DND-41 (cell line): ENCODE results near the gene NMRAL1.

Experiments
- ATAC-seq: fragments of 200-7000 bp; cut with Tn5 transposase; 3 replicates; pipeline ENCODE4 v1.9.1; 2021; ENCODE audit warnings: low read depth; ENCODE audit not compliant: insufficient read depth
- DNase-seq: peaks from one replicate; pipeline ENCODE4 v3.0.0-alpha.2; 2020
- H2AFZ ChIP-seq: 2 replicates; pipeline ENCODE4 v1.6.0; 2012; ENCODE audit warnings: low read depth, low read length
- H3K27ac ChIP-seq: 2 replicates; pipeline ENCODE4 v1.5.1; 2012; ENCODE audit warnings: low read length, inconsistent platforms
- H3K27me3 ChIP-seq: fragments of 200-600 bp; sonication (generic); 2 replicates; pipeline ENCODE4 v1.6.0; 2012; ENCODE audit warnings: low read length, mild to moderate bottlenecking, inconsistent platforms; ENCODE audit not compliant: insufficient read depth, poor library complexity
- H3K36me3 ChIP-seq: 2 replicates; pipeline ENCODE4 v1.5.1; 2012; ENCODE audit warnings: low read length, inconsistent platforms; ENCODE audit not compliant: insufficient read depth
- H3K4me1 ChIP-seq: 2 replicates; pipeline ENCODE4 v1.5.1; 2012; ENCODE audit warnings: mild to moderate bottlenecking, low read length; ENCODE audit not compliant: insufficient read depth
- H3K4me2 ChIP-seq: 2 replicates; pipeline ENCODE4 v1.6.0; 2012; ENCODE audit warnings: mild to moderate bottlenecking, moderate library complexity, low read length, inconsistent platforms; ENCODE audit not compliant: insufficient read depth
- H3K4me3 ChIP-seq, 2 experiments: fragments of 200-600 bp in 1 of 2; shearing (Covaris generic) in 1 of 2; 2 replicates each; pipeline ENCODE4 v1.5.1; 2012 to 2016; ENCODE audit warnings: inconsistent platforms in 2 of 2, low read length in 2 of 2, mild to moderate bottlenecking in 2 of 2, low read depth in 1 of 2, moderate library complexity in 1 of 2
- H3K79me2 ChIP-seq: 2 replicates; pipeline ENCODE4 v1.6.0; 2012; ENCODE audit warnings: low read length, inconsistent platforms; ENCODE audit not compliant: insufficient read depth
- H3K9ac ChIP-seq: 2 replicates; pipeline ENCODE4 v1.6.0; 2012; ENCODE audit warnings: low read depth, mild to moderate bottlenecking, inconsistent platforms, low read length, moderate library complexity
- H3K9me3 ChIP-seq: 2 replicates; pipeline ENCODE4 v1.5.1; 2012; ENCODE audit warnings: low read length, moderate library complexity, mild to moderate bottlenecking, inconsistent platforms; ENCODE audit not compliant: insufficient read depth, severe bottlenecking
- H4K20me1 ChIP-seq: 2 replicates; pipeline ENCODE4 v1.6.0; 2012; ENCODE audit warnings: low read length; ENCODE audit not compliant: insufficient read depth
- EZH2 ChIP-seq: IDR thresholded peaks from 3 replicates; pipeline ENCODE4 v1.6.1; 2012; ENCODE audit warnings: borderline replicate concordance, low read depth, mild to moderate bottlenecking, moderate library complexity, low read length, inconsistent platforms; ENCODE audit not compliant: severe bottlenecking
- TF ChIP-seq, protein P1 (sequence below): IDR thresholded peaks from 2 replicates; pipeline ENCODE4 v1.5.1; 2012; ENCODE audit warnings: borderline replicate concordance, low read length, moderate library complexity, mild to moderate bottlenecking; ENCODE audit not compliant: poor library complexity, severe bottlenecking; ENCODE audit errors: extremely low read depth

The NMRAL1 gene

GRCh38 chr16:4498546-4499195 is 24.2 kb upstream of the NMRAL1 start:
- H3K36me3 ChIP-seq, result peaks cover 8% of the 10 kb centered on the region; the same call in 1 of the 2 replicates
- H3K4me2 ChIP-seq, result no peak overlapping the region
- DNase-seq (no peak), ATAC-seq (no peak)
- H3K4me1 ChIP-seq, result no peaks in the 10 kb centered on the region
- no peak overlapping the region for H3K27ac ChIP-seq
- TF ChIP-seq EZH2, result no peak
- TF ChIP-seq, protein P1, sequence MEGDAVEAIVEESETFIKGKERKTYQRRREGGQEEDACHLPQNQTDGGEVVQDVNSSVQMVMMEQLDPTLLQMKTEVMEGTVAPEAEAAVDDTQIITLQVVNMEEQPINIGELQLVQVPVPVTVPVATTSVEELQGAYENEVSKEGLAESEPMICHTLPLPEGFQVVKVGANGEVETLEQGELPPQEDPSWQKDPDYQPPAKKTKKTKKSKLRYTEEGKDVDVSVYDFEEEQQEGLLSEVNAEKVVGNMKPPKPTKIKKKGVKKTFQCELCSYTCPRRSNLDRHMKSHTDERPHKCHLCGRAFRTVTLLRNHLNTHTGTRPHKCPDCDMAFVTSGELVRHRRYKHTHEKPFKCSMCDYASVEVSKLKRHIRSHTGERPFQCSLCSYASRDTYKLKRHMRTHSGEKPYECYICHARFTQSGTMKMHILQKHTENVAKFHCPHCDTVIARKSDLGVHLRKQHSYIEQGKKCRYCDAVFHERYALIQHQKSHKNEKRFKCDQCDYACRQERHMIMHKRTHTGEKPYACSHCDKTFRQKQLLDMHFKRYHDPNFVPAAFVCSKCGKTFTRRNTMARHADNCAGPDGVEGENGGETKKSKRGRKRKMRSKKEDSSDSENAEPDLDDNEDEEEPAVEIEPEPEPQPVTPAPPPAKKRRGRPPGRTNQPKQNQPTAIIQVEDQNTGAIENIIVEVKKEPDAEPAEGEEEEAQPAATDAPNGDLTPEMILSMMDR, result no peak
- no peaks in the 10 kb centered on the region for H3K9me3 ChIP-seq
- H3K79me2 ChIP-seq, result peaks cover 26% of the 10 kb centered on the region; the same call in 1 of the 2 replicates
- H3K27me3 ChIP-seq, result no peaks in the 10 kb centered on the region
- H2AFZ ChIP-seq, result no peak overlapping the region
- no peak overlapping the region for H3K9ac ChIP-seq
- no peak overlapping the region for H3K4me3 ChIP-seq
- peaks cover 27% of the 10 kb centered on the region; the same call in 1 of the 2 replicates for H4K20me1 ChIP-seq

DNA sequence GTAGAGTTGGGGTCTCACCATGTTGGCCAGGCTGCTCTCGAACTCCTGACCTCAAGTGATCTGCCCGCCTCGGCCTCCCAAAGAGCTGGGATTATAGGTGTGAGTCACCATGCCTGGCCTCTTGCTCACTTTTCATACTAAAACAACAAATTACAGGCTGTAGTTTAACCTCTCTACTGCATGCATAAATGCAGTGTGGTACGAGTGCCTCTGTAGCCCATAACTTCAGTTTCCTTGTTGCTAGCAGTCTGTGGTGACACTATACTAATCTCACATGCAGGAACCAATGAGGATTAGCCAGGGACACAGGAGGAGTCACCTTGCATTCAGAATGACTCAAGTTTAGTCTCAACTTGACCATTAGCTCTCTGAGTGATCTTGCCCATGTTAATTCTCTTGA is 21.9 kb upstream of the NMRAL1 start:
- Histone ChIP-seq H3K27ac (no peak overlapping the region), H3K4me2 (no peak overlapping the region), H4K20me1 (peaks cover 25% of the 10 kb centered on the region; the same call in 1 of the 2 replicates)

GRCh38 chr16:4495766-4496165 is 21.3 kb upstream of the NMRAL1 start:
- no peak overlapping the region for H3K9ac ChIP-seq
- TF ChIP-seq, protein P1, result no peak
- no peak for TF ChIP-seq EZH2
- H3K4me1 ChIP-seq, result no peaks in the 10 kb centered on the region
- peaks cover 27% of the 10 kb centered on the region; the same call in 1 of the 2 replicates for H4K20me1 ChIP-seq
- H3K9me3 ChIP-seq, result no peaks in the 10 kb centered on the region
- H3K27me3 ChIP-seq, result no peaks in the 10 kb centered on the region
- DNase-seq (no peak), ATAC-seq (no peak)
- H2AFZ ChIP-seq, result no peak overlapping the region
- H3K27ac ChIP-seq, result no peak overlapping the region
- H3K79me2 ChIP-seq, result peaks cover 27% of the 10 kb centered on the region
- H3K4me2 ChIP-seq, result no peak overlapping the region
- H3K4me3 ChIP-seq, result no peak overlapping the region
- H3K36me3 ChIP-seq, result peaks cover 8% of the 10 kb centered on the region; the same call in 1 of the 2 replicates

More for the DNA sequence above, 21.9 kb upstream of the NMRAL1 start:
- no peak overlapping the region for H3K9ac ChIP-seq
- H3K27me3 ChIP-seq, result no peaks in the 10 kb centered on the region
- H3K4me3 ChIP-seq, result no peak overlapping the region
- no peak for ATAC-seq
- peaks cover 8% of the 10 kb centered on the region; the same call in 1 of the 2 replicates for H3K36me3 ChIP-seq
- H3K4me1 ChIP-seq, result no peaks in the 10 kb centered on the region
- no peak overlapping the region for H2AFZ ChIP-seq
- TF ChIP-seq EZH2, result no peak
- TF ChIP-seq, protein P1, result no peak
- no peak for DNase-seq
- no peaks in the 10 kb centered on the region for H3K9me3 ChIP-seq
- peaks cover 21% of the 10 kb centered on the region for H3K79me2 ChIP-seq
